ENCODE data around the gene USHBP1. TPM values are rescaled to one million over a fixed set of nuclear protein-coding genes. Genes with fewer than 3 reads are reported as not detected.

Gene USHBP1
- total RNA-seq, 2 experiments from 2014 or later: not detected

DNA sequence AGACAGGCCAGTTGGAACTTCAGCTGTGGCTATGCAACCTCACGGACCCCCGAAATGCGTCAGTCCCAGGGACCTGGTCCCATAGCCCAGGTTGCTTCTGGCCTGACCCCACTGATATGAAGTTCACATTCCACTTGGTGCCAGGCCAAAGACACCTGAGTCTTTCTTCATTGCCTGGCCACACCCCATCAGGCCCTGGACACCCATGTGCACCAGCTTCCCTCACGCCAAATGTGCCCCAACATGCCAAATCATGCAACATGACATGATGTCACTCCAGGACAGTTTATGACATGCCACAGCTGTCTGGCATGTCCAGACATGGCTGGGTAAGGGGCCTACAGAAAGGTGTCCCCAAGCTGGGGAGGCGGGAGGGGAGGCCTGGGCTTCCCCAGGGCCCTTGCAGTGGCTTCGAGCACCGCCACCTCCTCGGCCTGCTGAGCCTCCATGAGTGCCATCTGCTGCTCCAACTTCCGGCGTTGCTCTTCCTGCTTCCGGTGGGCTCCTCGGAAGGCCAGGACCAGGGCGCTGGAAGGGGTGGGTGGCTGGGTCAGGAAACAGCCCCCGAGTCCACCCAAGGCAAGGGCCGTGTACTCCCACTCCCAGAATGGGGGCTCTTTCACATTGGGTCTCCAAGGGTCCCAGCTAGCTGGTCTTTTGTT is 14.5 kb downstream of the USHBP1 start:
- Mint-ChIP-seq H3K4me3 (no peak overlapping the region), H3K9me3 (ENCODE audit: low read depth) (no peaks in the 10 kb centered on the region), H3K27ac (no peak overlapping the region), H3K4me1 (peaks cover 7% of the 10 kb centered on the region), H3K36me3 (no peaks in the 10 kb centered on the region), H3K27me3 (peaks cover 13% of the 10 kb centered on the region)
- CTCF ChIA-PET: interaction anchor here (1.1 to 3.0 kb wide), 3 partner anchors 10 to 32 kb away, joined by 3 to 23 read pairs (median 3); partner anchors contain the start of gene ANKLE1
- no peak for ATAC-seq
- DNase-seq: no peak

- Mint-ChIP-seq H3K27me3 (peaks cover 22% of the 10 kb centered on the region), H3K9me3 (ENCODE audit: low read depth) (no peaks in the 10 kb centered on the region), H3K4me1 (peaks cover 7% of the 10 kb centered on the region), H3K4me3 (no peak overlapping the region), H3K36me3 (no peaks in the 10 kb centered on the region), H3K27ac (no peak overlapping the region)
- DNase-seq: no peak
- ATAC-seq: no peak
- CTCF ChIA-PET: interaction anchor here (0.6 to 3.0 kb wide), 2 partner anchors 12 to 98 kb away, joined by 4 to 23 read pairs; no protein-coding TSS in a partner anchor
Measured at GRCh38 chr19:17248011-17248776, 16.4 kb downstream of the USHBP1 start.

DNA sequence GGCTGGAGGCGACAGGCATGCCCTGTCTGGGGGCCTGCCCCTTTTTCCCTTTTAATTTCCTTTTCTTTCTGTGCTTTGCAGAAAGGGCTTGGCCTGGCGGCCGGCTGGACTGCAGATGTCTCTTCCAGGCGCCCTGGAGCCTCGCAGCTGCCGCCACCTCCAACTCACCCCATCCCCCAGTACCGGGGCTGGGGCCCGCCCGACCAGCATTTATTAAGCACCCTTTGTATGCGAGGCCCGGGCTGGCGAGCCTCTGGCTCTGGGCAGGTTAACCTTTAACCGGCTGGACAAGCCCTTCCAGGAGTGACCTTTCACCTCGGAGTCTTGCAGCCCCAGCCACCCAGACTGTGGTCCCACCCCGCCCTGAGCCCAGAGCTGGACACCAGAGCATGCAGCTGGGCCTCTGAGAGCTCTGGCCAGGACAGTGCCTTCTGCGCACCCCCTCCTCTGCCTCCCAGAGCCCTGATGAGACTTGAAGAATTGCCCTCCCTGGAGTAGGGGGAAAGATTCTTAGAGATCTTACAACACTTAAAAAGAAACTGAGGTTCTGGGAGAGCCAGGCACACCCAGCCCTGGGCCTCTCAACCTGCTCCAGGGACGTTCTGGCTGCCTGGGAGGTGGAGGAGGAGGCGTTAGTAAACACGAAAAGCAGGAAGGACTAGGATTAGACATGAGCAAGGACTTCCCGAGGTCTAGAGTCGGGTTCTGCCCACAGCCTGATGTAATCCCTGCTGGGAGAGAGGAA is 17.7 kb downstream of the USHBP1 start:
- Mint-ChIP-seq H3K27me3 (peaks cover 22% of the 10 kb centered on the region), H3K4me3 (peak overlapping the region; percentile 74), H3K36me3 (no peaks in the 10 kb centered on the region), H3K9me3 (ENCODE audit: low read depth) (no peaks in the 10 kb centered on the region), H3K27ac (no peak overlapping the region), H3K4me1 (peaks cover 7% of the 10 kb centered on the region)
- ATAC-seq (no peak), DNase-seq (no peak)
- CTCF ChIA-PET: no interaction called here

GRCh38 chr19:17245535-17245984 is 19.0 kb downstream of the USHBP1 start, which contains the start of gene NR2F6:
Gene NR2F6 (minus strand): TSS chr19:17245919. CDS start chr19:17245220, 699 bp downstream.
- CTCF ChIA-PET: no interaction called here
- Mint-ChIP-seq H3K36me3 (no peaks in the 10 kb centered on the region), H3K27me3 (peaks cover 22% of the 10 kb centered on the region), H3K9me3 (ENCODE audit: low read depth) (no peaks in the 10 kb centered on the region), H3K4me3 (peak within 1 kb of the TSS; percentile 74), H3K27ac (peak within 1 kb of the TSS; percentile 54), H3K4me1 (peaks cover 7% of the 10 kb centered on the region)
- DNase-seq: no peak
- ATAC-seq: peak; percentile 4

- Mint-ChIP-seq H3K36me3 (no peaks in the 10 kb centered on the region), H3K27ac (no peak overlapping the region), H3K27me3 (peaks cover 22% of the 10 kb centered on the region), H3K4me1 (peaks cover 7% of the 10 kb centered on the region), H3K4me3 (peak overlapping the region; percentile 9), H3K9me3 (ENCODE audit: low read depth) (no peaks in the 10 kb centered on the region)
- no peak for DNase-seq
- no peak for ATAC-seq
- CTCF ChIA-PET: interaction anchor here (0.7 to 1.0 kb wide), 2 partner anchors 19 to 75 kb away, joined by 3 read pairs; partner anchors contain the start of gene OCEL1
Measured at GRCh38 chr19:17244618-17245534, 19.7 kb downstream of the USHBP1 start.

- no peak overlapping the region for H3K27ac Mint-ChIP-seq
- DNase-seq (no peak), ATAC-seq (no peak)
- no peaks in the 10 kb centered on the region for H3K9me3 Mint-ChIP-seq (ENCODE audit: low read depth)
- H3K27me3 Mint-ChIP-seq: peaks cover 22% of the 10 kb centered on the region
- CTCF ChIA-PET: interaction anchor here (1.0 to 2.0 kb wide), 2 partner anchors 16 to 75 kb away, joined by 3 to 10 read pairs; no protein-coding TSS in a partner anchor
- no peaks in the 10 kb centered on the region for H3K36me3 Mint-ChIP-seq
- peak overlapping the region; percentile 9 for H3K4me3 Mint-ChIP-seq
- peaks cover 7% of the 10 kb centered on the region for H3K4me1 Mint-ChIP-seq
Measured at GRCh38 chr19:17243830-17244617, 20.5 kb downstream of the USHBP1 start.

DNA sequence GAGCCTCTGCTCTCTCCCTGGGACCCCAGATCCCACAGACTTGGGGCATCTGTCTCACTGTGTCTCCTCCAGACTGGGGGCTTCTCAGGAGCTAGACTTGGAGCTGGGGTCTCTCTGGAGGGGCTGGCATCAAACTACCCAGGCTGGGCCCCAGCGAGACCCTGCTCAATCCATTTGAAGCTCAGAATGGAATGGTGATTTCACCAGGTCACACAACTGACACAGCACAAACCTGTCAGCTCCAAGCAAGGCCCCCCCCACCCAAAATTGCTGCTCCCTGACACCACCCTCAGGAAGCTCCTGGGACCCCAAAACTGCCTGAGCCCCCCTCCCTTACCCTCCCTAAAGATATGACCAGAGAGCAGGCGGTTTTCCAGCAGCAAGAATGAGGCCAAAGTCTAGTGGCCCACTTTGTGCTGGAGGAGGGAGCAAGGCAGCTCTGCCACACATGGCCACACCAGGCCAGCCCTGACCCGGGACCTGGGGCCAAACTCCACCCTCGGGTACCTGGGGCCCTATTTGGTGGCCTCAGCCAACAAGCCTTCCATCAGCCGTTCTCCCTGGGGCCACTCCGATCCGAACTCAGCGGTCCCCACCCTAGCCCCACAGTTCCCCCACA is 21.2 kb downstream of the USHBP1 start:
- Mint-ChIP-seq H3K4me3 (no peak overlapping the region), H3K4me1 (peaks cover 7% of the 10 kb centered on the region), H3K36me3 (no peaks in the 10 kb centered on the region), H3K27ac (no peak overlapping the region), H3K9me3 (ENCODE audit: low read depth) (no peaks in the 10 kb centered on the region), H3K27me3 (peaks cover 22% of the 10 kb centered on the region)
- no peak for DNase-seq
- CTCF ChIA-PET: interaction anchor here (1.0 to 2.0 kb wide), 2 partner anchors 10 to 17 kb away, joined by 5 to 10 read pairs; no protein-coding TSS in a partner anchor
- no peak for ATAC-seq

DNA sequence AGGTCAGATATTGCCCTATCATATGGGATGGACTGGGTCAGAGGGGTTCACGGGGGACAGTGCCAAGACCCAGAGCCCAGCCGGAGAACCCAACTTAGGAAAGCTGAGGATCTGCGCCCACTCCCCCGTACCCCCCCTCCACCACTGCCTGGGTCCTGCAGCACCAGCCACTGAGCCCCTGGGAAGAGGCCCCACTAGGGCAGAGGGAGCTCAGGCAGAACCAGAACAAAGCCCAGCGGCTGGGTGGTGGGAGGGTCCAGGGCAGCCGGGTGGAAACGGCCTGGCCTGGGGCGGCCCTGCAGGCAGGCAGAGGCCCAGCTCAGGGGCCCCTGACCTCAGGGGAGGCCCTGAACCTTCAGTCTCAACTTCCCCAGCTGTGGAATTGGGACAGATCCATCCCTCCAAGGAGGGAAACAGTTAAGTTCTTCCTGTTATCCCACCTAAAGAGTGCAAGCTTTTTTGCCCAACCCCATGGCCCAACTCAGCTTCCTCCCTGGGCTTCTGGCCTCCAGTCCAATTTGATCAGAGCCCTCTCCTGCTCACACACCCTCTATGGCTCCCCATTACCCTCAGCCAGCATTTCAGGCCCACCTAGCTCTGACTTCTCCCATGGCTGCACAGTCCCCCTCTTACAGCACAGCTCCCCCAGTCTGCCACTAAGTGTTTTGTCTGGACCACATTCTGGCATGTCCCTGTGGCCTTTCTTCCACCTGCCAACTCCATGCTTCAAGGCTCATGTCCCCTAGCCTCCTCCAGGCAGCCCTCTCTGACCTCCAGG is 21.9 kb downstream of the USHBP1 start:
- no peak overlapping the region for H3K27ac Mint-ChIP-seq
- peaks cover 7% of the 10 kb centered on the region for H3K4me1 Mint-ChIP-seq

DNA sequence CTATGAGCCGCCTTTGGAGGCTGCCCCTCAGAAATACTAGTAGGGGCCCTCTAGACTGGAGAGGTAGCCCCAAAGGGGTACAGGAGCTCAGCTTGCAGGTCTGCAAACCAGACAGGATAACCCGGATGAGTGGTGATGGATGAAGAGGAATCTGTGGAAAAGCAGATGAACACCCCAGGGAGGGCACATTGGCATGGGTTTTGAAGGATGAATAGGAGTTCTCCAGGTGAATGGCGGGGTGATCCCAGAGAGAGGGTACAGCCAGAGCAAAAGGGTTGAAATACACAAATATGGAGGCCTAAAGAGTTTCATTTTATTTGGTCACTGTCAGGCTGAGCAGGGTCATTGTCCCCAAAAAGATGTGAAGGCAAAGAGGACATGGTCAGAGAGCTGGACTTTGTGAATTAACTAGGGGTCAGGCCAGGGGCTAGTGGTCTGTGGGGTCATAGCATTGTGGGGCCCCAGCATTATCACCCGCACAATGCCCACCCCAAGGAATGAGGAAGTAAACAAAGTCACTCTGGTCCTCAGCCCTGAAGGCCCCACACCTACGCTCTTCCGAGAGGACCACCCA is 23.6 kb downstream of the USHBP1 start:
- Mint-ChIP-seq H3K9me3 (ENCODE audit: low read depth) (no peaks in the 10 kb centered on the region), H3K4me1 (no peaks in the 10 kb centered on the region), H3K36me3 (no peaks in the 10 kb centered on the region), H3K27ac (no peak overlapping the region), H3K27me3 (peaks cover 9% of the 10 kb centered on the region), H3K4me3 (no peak overlapping the region)
- DNase-seq (no peak), ATAC-seq (no peak)
- CTCF ChIA-PET: no interaction called here

More for the DNA sequence above, 21.9 kb downstream of the USHBP1 start:
- ATAC-seq (no peak), DNase-seq (no peak)
- Mint-ChIP-seq H3K4me3 (no peak overlapping the region), H3K9me3 (ENCODE audit: low read depth) (no peaks in the 10 kb centered on the region), H3K36me3 (no peaks in the 10 kb centered on the region), H3K27me3 (peaks cover 22% of the 10 kb centered on the region)
- CTCF ChIA-PET: interaction anchor here (1.0 to 2.0 kb wide), 2 partner anchors 9 to 18 kb away, joined by 5 to 10 read pairs; no protein-coding TSS in a partner anchor

DNA sequence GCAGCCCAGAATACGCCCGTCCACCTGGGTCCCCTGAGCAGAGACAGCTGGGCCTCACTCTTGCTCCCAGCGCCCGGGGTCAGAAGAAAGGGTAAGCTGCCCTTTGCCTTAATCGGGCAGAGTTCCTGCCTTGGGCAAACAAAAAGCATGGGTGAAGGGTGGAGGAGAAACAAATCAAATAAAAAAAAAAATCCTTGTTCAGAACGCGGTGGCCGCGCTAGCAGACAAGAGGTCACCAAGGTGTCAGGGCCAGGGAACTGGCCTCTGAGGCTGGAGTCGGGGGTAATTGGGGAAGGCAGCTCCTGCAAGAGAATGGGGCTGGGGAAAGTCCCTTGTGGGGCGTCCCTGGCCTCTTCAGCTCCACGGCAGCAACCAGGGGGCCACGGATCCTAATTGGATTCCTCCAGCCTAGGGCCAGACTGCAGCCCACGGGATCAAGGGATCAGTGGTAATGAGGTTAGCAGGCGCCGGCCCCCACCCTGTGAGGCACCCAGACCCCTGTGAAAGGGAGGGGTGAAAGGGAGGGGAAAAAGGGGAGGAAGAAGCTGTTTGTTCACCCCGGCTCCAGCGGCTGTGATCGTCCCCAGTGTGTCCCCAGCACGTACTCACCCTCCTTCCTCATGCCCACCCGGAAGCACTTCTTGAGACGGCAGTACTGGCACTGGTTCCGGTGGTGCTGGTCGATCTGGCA is 24.3 kb downstream of the USHBP1 start:
- no peaks in the 10 kb centered on the region for H3K4me1 Mint-ChIP-seq
- H3K9me3 Mint-ChIP-seq (ENCODE audit: low read depth): no peaks in the 10 kb centered on the region
- H3K36me3 Mint-ChIP-seq: no peaks in the 10 kb centered on the region
- no peak overlapping the region for H3K27ac Mint-ChIP-seq
- peaks cover 9% of the 10 kb centered on the region for H3K27me3 Mint-ChIP-seq
- DNase-seq (no peak), ATAC-seq (no peak)
- CTCF ChIA-PET: interaction anchor here (0.7 to 1.0 kb wide), 2 partner anchors 14 to 143 kb away, joined by 3 read pairs; no protein-coding TSS in a partner anchor
- H3K4me3 Mint-ChIP-seq: no peak overlapping the region
